Prostate gland (tissue), 2 donors: ENCODE data around the gene PPP1R37.

Experiments used
- POLR2AphosphoS5 ChIP-seq: sonication (generic); formaldehyde crosslinking; IDR thresholded peaks from one replicate; pipeline ENCODE4 v1.6.1; 2017; ENCODE audit warnings: antibody characterized with exemption
- TF ChIP-seq, protein P1 (sequence below), 4 experiments: fragments of 200-600 bp in 2 of 4; fragments of 450-650 bp in 2 of 4; sonication (generic) in 2 of 4; IDR thresholded peaks; 1 replicate in 3 of 4; 2 replicates in 1 of 4; pipeline ENCODE4 v1.5.1; 2016 to 2019; ENCODE audit warnings: antibody characterized with exemption in 4 of 4, mild to moderate bottlenecking in 2 of 4, moderate library complexity in 2 of 4

DNA sequence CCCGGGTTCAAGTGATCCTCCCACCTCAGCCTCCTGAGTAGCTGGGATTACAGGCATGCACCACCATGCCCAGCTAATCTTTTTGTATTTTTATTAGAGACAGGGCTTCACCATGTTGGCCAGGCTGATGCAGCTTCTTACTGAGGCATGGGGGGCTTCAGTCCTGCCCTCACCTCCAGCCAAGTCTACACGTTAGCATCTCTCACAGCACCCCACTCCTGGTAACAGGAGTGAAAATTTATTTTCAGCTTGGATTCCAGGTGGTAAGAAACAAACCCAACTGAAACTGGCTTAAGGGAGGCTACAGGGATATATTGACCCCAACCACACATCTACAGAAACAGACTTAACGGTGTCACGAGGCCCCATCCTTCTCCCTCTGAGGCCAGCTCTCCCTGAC lies 57.2 kb downstream of the PPP1R37 start:
- no peak for TF ChIP-seq POLR2AphosphoS5
- TF ChIP-seq, protein P1, sequence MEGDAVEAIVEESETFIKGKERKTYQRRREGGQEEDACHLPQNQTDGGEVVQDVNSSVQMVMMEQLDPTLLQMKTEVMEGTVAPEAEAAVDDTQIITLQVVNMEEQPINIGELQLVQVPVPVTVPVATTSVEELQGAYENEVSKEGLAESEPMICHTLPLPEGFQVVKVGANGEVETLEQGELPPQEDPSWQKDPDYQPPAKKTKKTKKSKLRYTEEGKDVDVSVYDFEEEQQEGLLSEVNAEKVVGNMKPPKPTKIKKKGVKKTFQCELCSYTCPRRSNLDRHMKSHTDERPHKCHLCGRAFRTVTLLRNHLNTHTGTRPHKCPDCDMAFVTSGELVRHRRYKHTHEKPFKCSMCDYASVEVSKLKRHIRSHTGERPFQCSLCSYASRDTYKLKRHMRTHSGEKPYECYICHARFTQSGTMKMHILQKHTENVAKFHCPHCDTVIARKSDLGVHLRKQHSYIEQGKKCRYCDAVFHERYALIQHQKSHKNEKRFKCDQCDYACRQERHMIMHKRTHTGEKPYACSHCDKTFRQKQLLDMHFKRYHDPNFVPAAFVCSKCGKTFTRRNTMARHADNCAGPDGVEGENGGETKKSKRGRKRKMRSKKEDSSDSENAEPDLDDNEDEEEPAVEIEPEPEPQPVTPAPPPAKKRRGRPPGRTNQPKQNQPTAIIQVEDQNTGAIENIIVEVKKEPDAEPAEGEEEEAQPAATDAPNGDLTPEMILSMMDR (IDR thresholded peaks at IDR 0.05): no peak
